MM.1S (cell line): Measurements from ENCODE around the gene ATP6V1B1.

Experiments used
- DNase-seq: peaks from one replicate; pipeline ENCODE4 v3.0.0-alpha.2; 2015
- H2AFZ ChIP-seq: fragments of 300-600 bp; sonication (generic); 2 replicates; pipeline ENCODE4 v1.6.0; 2016; ENCODE audit warnings: antibody characterized with exemption, low read length
- H3F3A ChIP-seq: fragments of 300-600 bp; sonication (generic); 2 replicates; pipeline ENCODE4 v1.6.1; 2016; ENCODE audit warnings: mild to moderate bottlenecking, antibody characterized with exemption, low read length, moderate library complexity, mixed read lengths; ENCODE audit not compliant: insufficient read depth
- H3K27ac ChIP-seq: fragments of 300-600 bp; sonication (generic); 2 replicates; pipeline ENCODE4 v1.5.1; 2016; ENCODE audit warnings: mild to moderate bottlenecking, low read length
- H3K27me3 ChIP-seq: fragments of 300-600 bp; sonication (generic); replicated peaks from 2 replicates; pipeline ENCODE4 v1.6.0; 2016; ENCODE audit warnings: low read length; ENCODE audit not compliant: insufficient read depth
- H3K36me3 ChIP-seq: fragments of 300-600 bp; sonication (generic); replicated peaks from 2 replicates; pipeline ENCODE4 v1.6.1; 2016; ENCODE audit warnings: mild to moderate bottlenecking, low read length, mixed read lengths; ENCODE audit not compliant: insufficient read depth
- H3K4me1 ChIP-seq: fragments of 300-600 bp; sonication (generic); 2 replicates; pipeline ENCODE4 v1.6.1; 2016; ENCODE audit warnings: low read length, mixed read lengths
- H3K4me2 ChIP-seq: fragments of 300-600 bp; sonication (generic); 2 replicates; pipeline ENCODE4 v1.6.0; 2016; ENCODE audit warnings: low read depth, low read length
- H3K4me3 ChIP-seq: fragments of 300-600 bp; sonication (generic); 2 replicates; pipeline ENCODE4 v1.5.1; 2016; ENCODE audit warnings: low read length, mixed read lengths
- H3K79me2 ChIP-seq: fragments of 300-600 bp; sonication (generic); 2 replicates; pipeline ENCODE4 v1.6.1; 2016; ENCODE audit warnings: mixed run types, low read length, mixed read lengths
- H3K9ac ChIP-seq: fragments of 300-600 bp; sonication (generic); 2 replicates; pipeline ENCODE4 v1.6.1; 2016; ENCODE audit warnings: low read length, mixed read lengths
- H3K9me2 ChIP-seq: fragments of 300-600 bp; sonication (generic); replicated peaks from 2 replicates; pipeline ENCODE4 v1.6.1; 2016; ENCODE audit warnings: mild to moderate bottlenecking, low read length, mixed read lengths; ENCODE audit not compliant: insufficient read depth
- H3K9me3 ChIP-seq: fragments of 300-600 bp; sonication (generic); replicated peaks from 2 replicates; pipeline ENCODE4 v1.6.1; 2016; ENCODE audit warnings: mild to moderate bottlenecking, low read length, mixed read lengths; ENCODE audit not compliant: insufficient read depth
- H4K20me1 ChIP-seq: fragments of 300-600 bp; sonication (generic); 2 replicates; pipeline ENCODE4 v1.6.1; 2016; ENCODE audit warnings: mild to moderate bottlenecking, low read length, moderate library complexity, mixed read lengths; ENCODE audit not compliant: insufficient read depth
- CTCF ChIP-seq: fragments of 300-600 bp; sonication (generic); IDR thresholded peaks from 2 replicates; pipeline ENCODE4 v1.5.1; 2016; ENCODE audit warnings: antibody characterized with exemption, low read length, mixed read lengths
- EZH2 ChIP-seq: fragments of 300-600 bp; sonication (generic); optimal IDR thresholded peaks from 2 replicates; pipeline ENCODE3; 2017; ENCODE audit warnings: low read depth, mild to moderate bottlenecking, antibody characterized with exemption, low read length, mixed read lengths
- EZH2phosphoT487 ChIP-seq: fragments of 300-600 bp; sonication (generic); IDR thresholded peaks from 2 replicates; pipeline ENCODE4 v1.6.1; 2018; ENCODE audit warnings: antibody characterized with exemption, low read length

Gene ATP6V1B1

GRCh38 chr2:71003396-71003795 lies 67.7 kb downstream of the ATP6V1B1 start:
- H3K4me2 ChIP-seq: no peak overlapping the region
- no peak overlapping the region for H3K9ac ChIP-seq
- no peak overlapping the region for H2AFZ ChIP-seq
- H3K79me2 ChIP-seq: no peaks in the 10 kb centered on the region
- no peaks in the 10 kb centered on the region for H3K27me3 ChIP-seq
- peaks cover 11% of the 10 kb centered on the region for H3K4me1 ChIP-seq
- H4K20me1 ChIP-seq: no peaks in the 10 kb centered on the region
- no peak overlapping the region for H3K27ac ChIP-seq
- TF ChIP-seq CTCF: no peak
- no peak for TF ChIP-seq EZH2phosphoT487
- no peak for TF ChIP-seq EZH2
- no peaks in the 10 kb centered on the region for H3K9me2 ChIP-seq
- no peak for DNase-seq
- 0 out of 2 replicates have a peak, but pooled peaks cover 5% of the 10 kb centered on the region for H3F3A ChIP-seq
- no peaks in the 10 kb centered on the region for H3K9me3 ChIP-seq
- no peaks in the 10 kb centered on the region for H3K36me3 ChIP-seq
- no peak overlapping the region for H3K4me3 ChIP-seq

GRCh38 chr2:71003966-71004755 lies 68.5 kb downstream of the ATP6V1B1 start:
- Histone ChIP-seq H3K9ac (no peak overlapping the region), H3K4me2 (no peak overlapping the region), H3K9me3 (no peaks in the 10 kb centered on the region), H3K79me2 (no peaks in the 10 kb centered on the region), H2AFZ (no peak overlapping the region), H3K4me3 (no peak overlapping the region), H3K27me3 (no peaks in the 10 kb centered on the region), H4K20me1 (no peaks in the 10 kb centered on the region), H3K4me1 (peaks cover 9% of the 10 kb centered on the region), H3K36me3 (no peaks in the 10 kb centered on the region), H3K9me2 (no peaks in the 10 kb centered on the region), H3F3A (0 out of 2 replicates have a peak, but pooled peaks cover 4% of the 10 kb centered on the region), H3K27ac (no peak overlapping the region)
- TF ChIP-seq EZH2phosphoT487 (no peak), CTCF (no peak), EZH2 (no peak)
- DNase-seq: no peak

- no peaks in the 10 kb centered on the region for H3K9me2 ChIP-seq
- no peak overlapping the region for H3K27ac ChIP-seq
- H2AFZ ChIP-seq: no peak overlapping the region
- H4K20me1 ChIP-seq: no peaks in the 10 kb centered on the region
- H3K36me3 ChIP-seq: no peaks in the 10 kb centered on the region
- no peak overlapping the region for H3K9ac ChIP-seq
- 0 out of 2 replicates have a peak, but pooled peaks cover 3% of the 10 kb centered on the region for H3K4me1 ChIP-seq
- no peaks in the 10 kb centered on the region for H3K27me3 ChIP-seq
- no peak for DNase-seq
- no peak overlapping the region for H3K4me3 ChIP-seq
- no peak for TF ChIP-seq CTCF
- no peak for TF ChIP-seq EZH2
- TF ChIP-seq EZH2phosphoT487: no peak
- H3K4me2 ChIP-seq: no peak overlapping the region
- H3K9me3 ChIP-seq: no peaks in the 10 kb centered on the region
- no peaks in the 10 kb centered on the region for H3F3A ChIP-seq
- no peaks in the 10 kb centered on the region for H3K79me2 ChIP-seq
Measured at GRCh38 chr2:71004857-71005256, 69.2 kb downstream of the ATP6V1B1 start.
